GM04504 (cell line): ENCODE measurements around the gene MOV10L1.

Experiments
- DNase-seq: peaks from one replicate; pipeline ENCODE4 v3.0.0-alpha.2; 2012; ENCODE audit warnings: low read depth

The MOV10L1 gene

DNA sequence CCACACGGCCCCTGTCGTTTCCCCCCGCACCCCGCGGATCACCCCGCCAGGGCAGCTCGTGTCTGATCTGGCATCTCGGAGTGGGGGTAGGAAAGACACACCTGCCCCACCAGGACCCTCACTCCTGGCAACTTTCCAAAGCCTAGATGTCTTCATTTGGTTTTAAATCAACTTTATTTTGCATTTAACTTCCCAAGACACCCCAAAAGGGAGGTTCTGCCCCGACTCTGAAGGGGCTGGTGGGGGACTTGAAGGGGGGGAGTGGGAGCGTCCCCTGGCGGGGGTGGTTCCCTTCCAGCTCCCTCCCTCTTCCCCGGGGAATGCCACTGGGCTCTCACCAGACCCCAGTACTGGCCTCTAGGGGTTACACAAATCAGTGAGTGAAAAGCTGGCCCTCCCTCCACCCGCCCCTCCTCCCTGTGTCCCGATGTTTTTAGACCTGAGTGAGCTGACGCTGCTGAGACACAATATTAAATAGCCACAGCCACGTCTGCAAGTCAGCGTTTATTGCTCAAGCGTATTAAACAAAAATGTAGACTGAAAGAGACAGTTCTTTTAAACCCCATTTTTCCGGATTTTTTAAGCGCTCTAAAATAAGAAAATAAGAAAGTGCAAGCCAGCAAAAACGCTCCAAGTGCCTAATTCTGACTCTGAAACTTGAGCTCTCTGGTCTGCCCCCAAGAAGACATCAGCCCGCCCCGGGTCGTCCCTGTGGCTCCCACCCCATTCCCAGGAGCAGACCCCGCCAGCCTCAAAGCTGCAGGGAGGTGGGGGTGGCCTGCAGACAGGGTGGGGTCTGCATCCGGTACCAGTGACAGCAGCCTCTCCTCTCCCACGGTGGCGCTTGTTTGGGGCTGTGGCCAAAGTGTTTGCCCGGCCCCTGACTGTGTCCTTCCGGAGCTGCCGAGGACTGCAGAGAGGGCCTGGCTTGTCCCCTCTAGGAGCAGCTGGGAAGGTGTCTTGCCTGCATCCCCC is 30.6 kb upstream of the MOV10L1 start:
- DNase-seq: no peak

GRCh38 chr22:50059881-50060262 is 29.9 kb upstream of the MOV10L1 start:
- DNase-seq: no peak

DNA sequence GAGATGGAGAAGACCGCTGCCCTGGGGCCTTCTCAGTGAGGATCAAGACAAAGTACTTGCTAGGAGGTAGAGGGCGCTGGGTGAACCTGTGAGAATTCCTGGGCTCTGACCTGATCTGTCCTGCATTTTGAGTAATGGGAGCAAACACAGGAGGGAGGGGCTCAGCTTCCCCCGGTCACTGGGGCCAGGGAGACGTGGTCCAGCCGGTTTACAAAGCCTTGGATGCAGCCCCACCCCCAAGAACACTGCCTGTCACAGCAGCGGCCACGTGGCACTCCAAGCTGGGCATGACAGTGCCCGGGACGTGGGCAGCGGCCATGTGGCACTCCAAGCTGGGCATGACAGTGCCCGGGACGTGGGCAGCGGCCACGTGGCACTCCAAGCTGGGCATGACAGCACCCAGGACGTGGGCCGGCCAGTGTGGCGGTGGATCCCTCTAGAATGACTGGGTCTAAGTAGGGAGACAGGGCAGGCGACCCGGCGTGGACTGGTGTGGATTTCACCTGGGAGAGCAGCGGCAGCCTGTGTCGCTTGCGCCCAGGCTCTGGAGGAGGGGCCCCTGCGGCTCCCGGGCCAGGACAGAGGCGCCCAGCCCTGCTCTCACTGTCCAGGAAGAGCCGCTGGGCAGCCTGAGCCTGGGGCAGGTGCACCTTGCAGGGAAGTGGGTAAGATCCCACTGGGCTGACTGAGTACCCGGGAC is 29.2 kb upstream of the MOV10L1 start:
- DNase-seq: no peak

DNA sequence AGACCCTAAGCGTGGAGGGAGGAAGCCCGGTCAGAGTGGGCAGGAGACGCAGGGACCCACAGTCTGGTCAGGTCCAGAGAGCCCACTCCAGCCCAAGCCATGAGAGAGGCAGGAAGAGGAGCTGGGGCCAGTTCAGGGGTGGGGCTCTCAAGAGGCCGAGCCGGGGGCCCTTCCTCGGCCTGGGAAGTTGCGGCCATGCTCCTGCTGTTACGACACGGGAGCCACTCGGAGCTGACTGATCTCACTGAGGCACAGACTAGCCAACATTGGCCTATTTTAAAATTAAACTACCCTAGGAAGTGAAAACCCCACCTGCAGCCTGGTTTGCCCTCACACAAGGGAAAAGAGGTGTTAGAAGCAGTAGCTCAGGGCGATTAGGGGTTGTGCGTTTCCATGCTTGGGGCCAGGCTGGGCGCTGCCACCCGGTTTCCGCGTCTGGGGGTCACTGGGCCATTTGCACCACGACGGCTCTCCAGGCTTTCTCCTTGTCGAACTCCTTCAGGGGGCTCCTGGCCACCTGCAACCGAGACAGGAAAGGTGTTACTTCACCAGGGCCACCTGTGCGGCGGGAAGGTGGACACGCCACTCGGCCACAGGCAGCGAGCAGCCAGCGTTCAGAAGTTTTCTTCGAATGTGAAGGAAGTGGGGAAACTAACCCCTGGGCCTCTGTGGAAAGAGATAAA is 28.5 kb upstream of the MOV10L1 start:
- DNase-seq: no peak

GRCh38 chr22:50061824-50062355 is 27.9 kb upstream of the MOV10L1 start:
- DNase-seq: no peak

GRCh38 chr22:50062509-50063135 is 27.2 kb upstream of the MOV10L1 start:
- no peak for DNase-seq

- DNase-seq: no peak
Observed at GRCh38 chr22:50063589-50064393, 26.0 kb upstream of the MOV10L1 start.

DNA sequence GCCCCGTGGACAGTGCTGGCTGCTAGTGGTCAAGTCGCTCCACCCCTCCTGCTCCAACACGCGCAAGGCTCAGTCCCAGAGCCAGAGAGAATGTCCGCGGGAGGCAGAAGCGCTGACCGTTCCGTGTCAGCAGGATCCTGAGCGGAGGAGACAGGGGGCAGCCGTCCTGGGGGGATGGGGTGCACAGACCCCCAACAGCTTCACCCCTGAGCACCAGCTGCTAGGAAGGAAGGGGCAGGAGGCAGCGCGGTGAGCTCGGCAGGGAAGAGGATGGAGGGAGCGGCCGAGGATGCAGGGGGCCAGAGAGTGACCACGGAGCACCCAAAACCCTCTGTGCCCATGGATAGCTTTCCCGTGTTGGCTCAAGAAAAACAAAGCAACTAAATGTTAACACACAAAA is 25.4 kb upstream of the MOV10L1 start:
- DNase-seq: no peak

DNA sequence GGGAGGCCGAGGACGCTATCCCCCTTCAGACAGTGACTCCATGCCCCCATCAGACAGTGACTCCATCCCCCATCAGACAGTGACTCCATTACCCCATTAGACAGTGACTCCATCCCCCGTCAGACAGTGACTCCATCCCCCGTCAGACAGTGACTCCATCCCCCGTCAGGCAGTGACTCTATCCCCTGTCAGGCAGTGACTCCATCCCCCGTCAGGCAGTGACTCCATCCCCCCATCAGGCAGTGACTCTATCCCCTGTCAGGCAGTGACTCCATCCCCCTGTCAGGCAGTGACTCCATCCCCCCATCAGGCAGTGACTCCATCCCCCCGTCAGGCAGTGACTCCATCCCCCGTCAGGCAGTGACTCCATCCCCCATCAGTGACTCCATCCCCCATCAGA is 22.6 kb upstream of the MOV10L1 start:
- DNase-seq: no peak

GRCh38 chr22:50068096-50068495 is 21.7 kb upstream of the MOV10L1 start:
- no peak for DNase-seq

DNA sequence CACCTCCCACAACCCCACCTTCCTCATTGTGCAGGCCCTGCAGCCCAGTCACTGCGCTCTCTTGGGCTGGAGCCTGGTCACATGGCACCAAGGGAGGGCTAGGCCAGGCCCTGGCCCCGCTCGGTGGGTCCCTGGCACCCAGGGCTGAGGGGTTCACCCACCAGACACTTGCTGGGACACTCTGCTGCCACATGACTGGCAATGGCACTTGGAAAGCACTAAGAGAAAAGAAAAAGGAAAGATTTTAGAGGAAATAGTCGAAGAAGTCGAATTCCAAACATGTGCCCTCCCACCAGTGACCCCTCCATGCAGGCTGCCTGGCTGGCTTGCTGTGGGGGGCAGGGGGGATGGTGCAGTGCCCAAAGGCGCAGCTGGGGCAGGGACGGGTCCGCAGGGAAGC is 19.4 kb upstream of the MOV10L1 start:
- no peak for DNase-seq

DNA sequence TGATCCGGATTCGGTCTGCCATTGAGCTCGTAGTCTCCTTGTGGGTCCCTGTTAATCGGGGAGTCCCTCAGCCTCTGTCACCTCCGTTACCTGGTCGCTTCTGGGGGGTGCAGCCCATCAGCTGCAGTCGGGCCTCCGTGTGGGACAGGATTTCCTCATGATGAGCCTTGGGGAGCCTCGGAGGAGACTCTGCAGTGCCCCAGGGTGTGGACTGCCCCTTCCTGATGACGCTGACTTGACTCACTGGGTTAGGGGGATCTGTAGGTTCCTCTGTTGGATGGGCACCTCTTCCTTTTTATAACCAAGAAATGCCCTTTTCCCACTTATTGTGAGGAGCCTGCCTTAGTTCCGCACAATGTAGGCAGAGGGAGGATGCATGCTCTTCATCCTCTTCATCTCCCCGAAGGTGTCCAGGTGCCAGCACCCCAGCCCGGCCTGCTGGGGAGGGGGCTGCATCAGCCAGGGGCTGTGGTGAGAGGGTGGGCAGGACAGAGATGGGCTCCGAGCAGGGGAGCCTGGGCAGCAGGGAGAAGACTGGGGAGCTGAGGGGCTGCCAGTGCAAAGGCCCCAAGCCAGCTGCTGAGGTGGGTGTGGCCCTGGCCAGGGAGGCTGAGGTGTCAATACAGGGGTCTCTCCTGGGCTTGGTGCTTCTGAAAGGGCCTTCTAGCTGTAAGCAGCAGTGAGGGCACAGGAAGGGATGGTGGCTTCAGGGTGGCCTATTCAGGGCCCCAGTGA is 18.2 kb upstream of the MOV10L1 start:
- DNase-seq: no peak

- DNase-seq: no peak
Observed at GRCh38 chr22:50072167-50072555, 17.6 kb upstream of the MOV10L1 start.

- DNase-seq: no peak
Observed at GRCh38 chr22:50072714-50073538, 16.9 kb upstream of the MOV10L1 start.

DNA sequence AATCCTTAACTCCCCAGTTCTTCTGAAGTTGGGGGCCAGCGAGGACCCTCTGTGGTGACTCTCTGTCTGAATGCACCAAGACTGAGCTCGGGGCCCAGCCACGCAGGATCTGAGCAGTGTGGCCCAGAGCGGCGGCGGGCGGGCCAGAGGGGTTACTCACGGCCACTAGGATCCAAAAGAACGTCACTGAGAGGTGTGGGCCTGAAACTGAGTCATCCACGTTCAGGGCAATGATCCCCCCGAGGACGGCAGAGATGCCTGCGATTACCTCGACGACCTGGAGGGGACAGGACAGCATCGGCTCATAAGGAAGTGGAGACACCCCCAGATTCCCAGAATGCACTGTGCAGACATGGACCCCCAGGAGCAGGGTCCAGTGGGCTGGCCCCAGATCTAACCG is 15.8 kb upstream of the MOV10L1 start:
- DNase-seq: no peak

DNA sequence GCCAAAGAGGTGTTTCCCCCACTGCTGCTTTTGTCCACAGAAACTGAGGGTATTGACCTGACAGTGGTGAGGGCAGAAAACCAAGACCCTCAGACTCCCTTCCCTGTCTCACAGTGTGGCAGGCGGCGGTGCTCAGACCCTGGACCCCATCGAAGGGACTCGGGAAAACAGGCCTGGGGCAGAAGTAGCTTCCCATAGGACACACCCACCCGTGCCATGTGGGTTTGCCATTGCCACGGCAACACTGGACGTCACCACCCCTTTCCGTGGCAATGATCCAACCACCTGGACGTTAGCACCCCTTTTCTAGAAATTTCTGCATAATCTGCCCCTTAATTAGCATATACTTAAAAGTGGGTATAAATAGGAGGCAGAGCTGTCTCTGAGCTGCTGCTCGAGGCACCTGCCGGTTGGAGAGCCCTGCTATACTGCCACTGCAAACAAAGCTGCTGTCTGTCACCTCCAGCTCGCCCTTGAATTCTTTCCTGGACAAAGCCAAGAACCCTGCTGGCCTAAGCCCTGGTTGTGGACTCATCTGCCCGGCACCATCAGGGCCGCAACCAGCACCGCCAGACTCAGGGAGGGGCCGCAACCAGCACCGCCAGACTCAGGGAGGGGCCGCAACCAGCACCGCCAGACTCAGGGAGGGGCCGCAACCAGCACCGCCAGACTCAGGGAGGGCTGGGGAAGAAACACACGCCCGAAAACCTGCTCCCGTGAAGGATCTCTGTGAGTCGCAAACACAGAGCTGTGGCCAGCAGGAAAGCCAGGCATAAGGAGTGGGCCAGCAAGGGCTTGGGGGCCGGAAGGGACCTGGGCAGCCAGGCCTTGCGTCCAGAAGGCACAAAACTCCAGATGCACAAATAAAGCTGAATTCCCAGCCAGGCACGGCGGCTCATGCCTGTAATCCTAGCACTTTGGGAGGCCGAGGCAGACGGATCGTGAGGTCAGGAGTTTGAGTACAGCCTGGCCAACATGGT is 15.0 kb upstream of the MOV10L1 start:
- no peak for DNase-seq

- DNase-seq: no peak
Observed at GRCh38 chr22:50076646-50077535, 12.9 kb upstream of the MOV10L1 start.
